DOHH2 (cell line): Measurements from ENCODE around the gene TNS1.

ENCODE experiments used
- H3F3A ChIP-seq: fragments of 200-600 bp; sonication (generic), shearing (Covaris generic); 2 replicates; pipeline ENCODE4 v1.6.0; 2016; ENCODE audit warnings: antibody characterized with exemption, mild to moderate bottlenecking; ENCODE audit not compliant: control insufficient read depth, insufficient read depth
- H3K27ac ChIP-seq: fragments of 200-600 bp; sonication (generic); 2 replicates; pipeline ENCODE4 v1.5.1; 2014; ENCODE audit warnings: low read depth, mild to moderate bottlenecking, low read length, moderate library complexity
- H3K27me3 ChIP-seq: fragments of 200-600 bp; sonication (generic); 2 replicates; pipeline ENCODE4 v1.6.1; 2014; ENCODE audit warnings: mild to moderate bottlenecking, low read length, mixed read lengths; ENCODE audit not compliant: control insufficient read depth
- H3K36me3 ChIP-seq: fragments of 200-600 bp; sonication (generic); 2 replicates; pipeline ENCODE4 v1.6.1; 2014; ENCODE audit warnings: mild to moderate bottlenecking, low read length, moderate library complexity, mixed read lengths; ENCODE audit not compliant: control insufficient read depth
- H3K4me1 ChIP-seq: fragments of 200-600 bp; sonication (generic); 2 replicates; pipeline ENCODE4 v1.6.1; 2014; ENCODE audit warnings: mild to moderate bottlenecking, low read length, mixed read lengths; ENCODE audit not compliant: control insufficient read depth
- H3K4me2 ChIP-seq: fragments of 200-600 bp; sonication (generic); 2 replicates; pipeline ENCODE4 v1.6.0; 2014; ENCODE audit warnings: mild to moderate bottlenecking, low read length, moderate library complexity
- H3K4me3 ChIP-seq: fragments of 200-600 bp; sonication (generic); 2 replicates; pipeline ENCODE4 v1.5.1; 2014; ENCODE audit warnings: mild to moderate bottlenecking, low read length, mixed read lengths
- H3K79me2 ChIP-seq: fragments of 200-600 bp; sonication (generic); 2 replicates; pipeline ENCODE4 v1.6.1; 2014; ENCODE audit warnings: mild to moderate bottlenecking, low read length, mixed read lengths; ENCODE audit not compliant: control insufficient read depth
- H3K9me2 ChIP-seq: fragments of 200-600 bp; sonication (generic); replicated peaks from 2 replicates; pipeline ENCODE4 v1.6.1; 2014; ENCODE audit warnings: mild to moderate bottlenecking, low read length, mixed read lengths; ENCODE audit not compliant: control insufficient read depth
- H3K9me3 ChIP-seq: fragments of 200-600 bp; sonication (generic); 2 replicates; pipeline ENCODE4 v1.6.1; 2014; ENCODE audit warnings: antibody characterized with exemption, low read length, mixed read lengths; ENCODE audit not compliant: control insufficient read depth, insufficient read depth
- H4K20me1 ChIP-seq: fragments of 200-600 bp; sonication (generic); 2 replicates; pipeline ENCODE4 v1.6.0; 2014; ENCODE audit warnings: low read depth, mild to moderate bottlenecking, antibody characterized with exemption, low read length, moderate library complexity; ENCODE audit not compliant: control insufficient read depth, insufficient read depth
- EZH2phosphoT487 ChIP-seq: fragments of 200-600 bp; sonication (generic); IDR thresholded peaks from 2 replicates; pipeline ENCODE4 v1.6.1; 2017; ENCODE audit warnings: borderline replicate concordance, mild to moderate bottlenecking, antibody characterized with exemption, low read length, moderate library complexity, mixed read lengths
- TF ChIP-seq, protein P1 (sequence below): fragments of 200-600 bp; sonication (generic); IDR thresholded peaks from one replicate; pipeline ENCODE4 v1.5.1; 2014; ENCODE audit warnings: antibody characterized with exemption, mild to moderate bottlenecking, low read depth, low read length; ENCODE audit not compliant: poor library complexity, severe bottlenecking

Gene TNS1

DNA sequence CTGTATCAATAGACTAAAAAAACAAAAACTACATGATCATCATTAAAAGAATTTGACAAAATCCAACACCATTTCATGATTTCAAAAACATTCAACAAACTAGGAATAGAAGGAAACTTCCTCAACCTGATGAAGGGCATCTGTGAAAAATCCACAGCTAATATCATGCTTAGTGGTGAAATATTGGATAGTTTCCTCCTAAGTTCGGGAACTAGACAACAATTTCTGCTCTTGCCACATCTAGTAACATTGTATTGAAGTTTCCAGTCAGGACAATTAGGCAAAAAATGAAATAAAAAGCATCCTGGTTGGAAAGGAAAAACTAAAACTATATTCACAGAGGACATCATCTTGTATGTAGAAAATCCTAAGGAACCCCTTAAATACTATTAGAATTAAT, 34.8 kb downstream of the TNS1 start:
- Histone ChIP-seq H3F3A (no peaks in the 10 kb centered on the region), H3K4me2 (no peak overlapping the region), H3K27ac (no peak overlapping the region), H3K9me3 (no peaks in the 10 kb centered on the region), H3K4me1 (no peaks in the 10 kb centered on the region), H3K4me3 (no peak overlapping the region), H3K9me2 (no peaks in the 10 kb centered on the region), H3K27me3 (peaks cover 6% of the 10 kb centered on the region; the same call in 1 of the 2 replicates), H3K79me2 (no peaks in the 10 kb centered on the region), H4K20me1 (no peaks in the 10 kb centered on the region), H3K36me3 (no peaks in the 10 kb centered on the region)
- TF ChIP-seq, protein P1, sequence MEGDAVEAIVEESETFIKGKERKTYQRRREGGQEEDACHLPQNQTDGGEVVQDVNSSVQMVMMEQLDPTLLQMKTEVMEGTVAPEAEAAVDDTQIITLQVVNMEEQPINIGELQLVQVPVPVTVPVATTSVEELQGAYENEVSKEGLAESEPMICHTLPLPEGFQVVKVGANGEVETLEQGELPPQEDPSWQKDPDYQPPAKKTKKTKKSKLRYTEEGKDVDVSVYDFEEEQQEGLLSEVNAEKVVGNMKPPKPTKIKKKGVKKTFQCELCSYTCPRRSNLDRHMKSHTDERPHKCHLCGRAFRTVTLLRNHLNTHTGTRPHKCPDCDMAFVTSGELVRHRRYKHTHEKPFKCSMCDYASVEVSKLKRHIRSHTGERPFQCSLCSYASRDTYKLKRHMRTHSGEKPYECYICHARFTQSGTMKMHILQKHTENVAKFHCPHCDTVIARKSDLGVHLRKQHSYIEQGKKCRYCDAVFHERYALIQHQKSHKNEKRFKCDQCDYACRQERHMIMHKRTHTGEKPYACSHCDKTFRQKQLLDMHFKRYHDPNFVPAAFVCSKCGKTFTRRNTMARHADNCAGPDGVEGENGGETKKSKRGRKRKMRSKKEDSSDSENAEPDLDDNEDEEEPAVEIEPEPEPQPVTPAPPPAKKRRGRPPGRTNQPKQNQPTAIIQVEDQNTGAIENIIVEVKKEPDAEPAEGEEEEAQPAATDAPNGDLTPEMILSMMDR = no peak

DNA sequence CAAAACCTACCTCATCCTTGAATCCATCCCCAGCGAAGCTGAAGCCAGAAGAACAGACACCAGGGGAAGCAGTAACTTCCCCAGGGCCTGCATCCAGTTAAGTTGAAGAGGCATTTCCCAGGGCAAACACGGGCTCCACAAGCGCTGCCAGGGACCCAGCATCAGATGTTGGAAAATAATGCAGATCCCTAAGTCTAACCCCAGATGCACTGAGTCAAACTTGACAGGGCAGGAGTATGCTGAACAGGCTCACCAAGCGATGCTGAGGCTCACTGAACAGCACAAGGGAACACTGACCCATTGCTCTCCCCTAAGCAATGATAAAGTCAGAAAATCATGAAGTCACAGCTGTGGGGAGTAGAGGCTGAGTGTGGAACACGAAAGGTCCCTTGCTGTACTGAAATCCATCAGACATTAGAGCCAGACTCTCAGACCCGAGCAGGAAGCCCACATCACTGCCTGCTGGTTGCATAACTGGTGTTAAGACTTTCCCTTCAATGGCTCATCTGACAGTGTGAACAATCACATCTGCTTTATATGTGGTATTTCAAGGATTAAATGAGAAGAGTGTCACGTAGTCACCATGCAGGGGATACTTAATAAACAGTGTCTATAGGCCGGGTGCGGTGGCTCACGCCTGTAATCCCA, 36.2 kb downstream of the TNS1 start:
- Histone ChIP-seq H3K4me1 (no peaks in the 10 kb centered on the region), H4K20me1 (no peaks in the 10 kb centered on the region), H3F3A (no peaks in the 10 kb centered on the region), H3K9me2 (no peaks in the 10 kb centered on the region), H3K4me3 (no peak overlapping the region), H3K27ac (no peak overlapping the region), H3K4me2 (no peak overlapping the region), H3K9me3 (no peaks in the 10 kb centered on the region), H3K27me3 (peaks cover 6% of the 10 kb centered on the region; the same call in 1 of the 2 replicates), H3K79me2 (no peaks in the 10 kb centered on the region), H3K36me3 (no peaks in the 10 kb centered on the region)
- TF ChIP-seq EZH2phosphoT487 = no peak
- TF ChIP-seq, protein P1 = no peak

DNA sequence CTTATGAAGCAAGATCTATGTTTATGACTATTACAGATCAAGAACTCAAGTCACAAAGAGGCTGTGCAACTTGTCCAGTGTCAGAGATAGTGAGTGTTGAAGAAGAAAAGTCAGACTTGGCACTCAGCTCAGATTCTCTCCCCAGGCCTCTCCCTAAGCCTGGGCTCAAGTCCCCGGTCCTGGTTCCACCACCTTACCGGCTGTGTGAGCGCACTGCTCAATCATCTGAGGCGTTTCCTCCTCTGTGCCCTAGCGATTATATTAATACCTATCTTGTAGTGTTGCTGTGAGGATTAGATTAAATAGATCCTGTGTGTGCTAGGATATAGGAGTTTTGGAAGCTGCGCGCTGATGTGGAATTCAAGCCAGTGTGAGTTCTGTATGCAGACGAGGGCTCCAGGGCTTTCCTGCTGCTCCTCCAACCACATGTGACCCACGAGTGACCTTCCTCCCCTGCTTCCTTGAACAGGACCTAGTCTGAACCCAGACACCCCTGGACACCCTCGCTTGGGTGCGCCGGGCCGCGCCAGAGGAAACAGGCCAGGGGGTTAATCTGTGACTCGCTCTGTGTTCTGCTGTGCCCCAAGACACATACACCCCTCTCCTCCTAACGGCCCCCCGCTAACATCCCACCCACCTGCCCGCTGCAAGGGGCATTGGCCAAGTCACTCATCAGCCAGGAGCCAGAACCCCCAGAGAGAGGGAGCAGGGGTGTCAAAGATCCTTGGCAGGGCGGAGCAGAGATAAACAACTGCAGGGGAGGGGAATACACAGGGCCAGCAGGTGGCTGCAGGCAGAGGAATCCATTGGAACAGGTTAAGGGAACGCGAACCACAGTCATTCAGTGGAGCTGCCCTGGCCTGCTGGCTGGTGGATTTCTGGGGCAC, 38.3 kb downstream of the TNS1 start:
- H3K9me2 ChIP-seq = no peaks in the 10 kb centered on the region
- no peak overlapping the region for H3K27ac ChIP-seq
- no peaks in the 10 kb centered on the region for H3K4me1 ChIP-seq
- H3F3A ChIP-seq = no peaks in the 10 kb centered on the region
- no peaks in the 10 kb centered on the region for H4K20me1 ChIP-seq
- TF ChIP-seq, protein P1 = no peak
- TF ChIP-seq EZH2phosphoT487 = no peak
- H3K79me2 ChIP-seq = no peaks in the 10 kb centered on the region
- no peaks in the 10 kb centered on the region for H3K36me3 ChIP-seq
- no peak overlapping the region for H3K4me3 ChIP-seq
- H3K27me3 ChIP-seq = peaks cover 6% of the 10 kb centered on the region; the same call in 1 of the 2 replicates
- no peak overlapping the region for H3K4me2 ChIP-seq
- no peaks in the 10 kb centered on the region for H3K9me3 ChIP-seq
